Activated CD8-positive, alpha-beta memory T cell treated with anti-CD3 and anti-CD28 coated beads for 36 hours (primary cell): ENCODE measurements around the gene TNK2. TPM values are rescaled to one million over a fixed set of nuclear protein-coding genes. Genes with fewer than 3 reads are reported as not detected.

ENCODE experiments used
- CTCF ChIA-PET: fragments of 350-600 bp; sonication (Branson Sonifier 250); formaldehyde crosslinking; loops from one replicate; lab custom pipeline; 2021; ENCODE audit warnings: antibody characterized with exemption; lab: Charles Lee
- POLR2A ChIA-PET: fragments of 350-600 bp; sonication (Branson Sonifier 250); formaldehyde crosslinking; loops from one replicate; lab custom pipeline; 2021; ENCODE audit warnings: antibody characterized with exemption; lab: Charles Lee
- total RNA-seq, 2 experiments: library from RNA; stranded (reverse); gene quantifications; one replicate each; pipeline ENCODE4 v1.2.3, GENCODE V29; 2021

Gene TNK2
- total RNA-seq, 2 experiments from 2014 or later = 62.7 to 64.3 TPM

- ChIA-PET CTCF (interaction anchor here (0.8 to 6.3 kb wide), 10 partner anchors 10 to 558 kb away, joined by 3 to 74 read pairs (median 8); partner anchors contain the start of gene TNK2), POLR2A (interaction anchor here (1.6 kb wide), 1 partner anchor 22 kb away, joined by 7 read pairs; no protein-coding TSS in a partner anchor)
Observed at GRCh38 chr3:195893516-195893915, 14.8 kb downstream of the TNK2 start.

GRCh38 chr3:195893044-195893395, 15.3 kb downstream of the TNK2 start:
- ChIA-PET CTCF (interaction anchor here (2.0 to 6.3 kb wide), 4 partner anchors 21 to 42 kb away, joined by 7 to 74 read pairs (median 38); no protein-coding TSS in a partner anchor), POLR2A (no interaction called here)

- CTCF ChIA-PET = interaction anchor here (2.0 to 6.3 kb wide), 4 partner anchors 15 to 42 kb away, joined by 7 to 74 read pairs (median 38); partner anchors contain the start of gene TNK2
- POLR2A ChIA-PET = no interaction called here
Observed at GRCh38 chr3:195892105-195893043, 16.0 kb downstream of the TNK2 start.

- POLR2A ChIA-PET = no interaction called here
- CTCF ChIA-PET = interaction anchor here (2.0 to 6.3 kb wide), 4 partner anchors 16 to 41 kb away, joined by 7 to 74 read pairs (median 38); partner anchors contain the start of gene TNK2
Observed at GRCh38 chr3:195891431-195892104, 16.8 kb downstream of the TNK2 start.

GRCh38 chr3:195889870-195890295, 18.5 kb downstream of the TNK2 start:
- ChIA-PET CTCF (interaction anchor here (0.8 to 2.0 kb wide), 5 partner anchors 17 to 39 kb away, joined by 3 to 11 read pairs (median 3); partner anchors contain the start of gene TNK2), POLR2A (no interaction called here)

GRCh38 chr3:195888981-195889869, 19.1 kb downstream of the TNK2 start:
- ChIA-PET POLR2A (no interaction called here), CTCF (interaction anchor here (0.8 to 2.0 kb wide), 5 partner anchors 17 to 38 kb away, joined by 3 to 11 read pairs (median 3); partner anchors contain the start of gene TNK2)

GRCh38 chr3:195888311-195888761, 20.0 kb downstream of the TNK2 start:
- POLR2A ChIA-PET = no interaction called here
- CTCF ChIA-PET = interaction anchor here (2.0 kb wide), 1 partner anchor 27 kb away, joined by 11 read pairs; no protein-coding TSS in a partner anchor

- POLR2A ChIA-PET = no interaction called here
- CTCF ChIA-PET = interaction anchor here (1.2 kb wide), 1 partner anchor 9 kb away, joined by 3 read pairs; no protein-coding TSS in a partner anchor
Observed at GRCh38 chr3:195887670-195888069, 20.7 kb downstream of the TNK2 start.

GRCh38 chr3:195886181-195887141, 21.9 kb downstream of the TNK2 start:
- POLR2A ChIA-PET = interaction anchor here (1.0 kb wide), 1 partner anchor 9 kb away, joined by 3 read pairs; no protein-coding TSS in a partner anchor
- CTCF ChIA-PET = interaction anchor here (1.2 to 2.3 kb wide), 3 partner anchors 8 to 27 kb away, joined by 3 to 7 read pairs (median 5); no protein-coding TSS in a partner anchor

- CTCF ChIA-PET = interaction anchor here (2.0 to 2.3 kb wide), 2 partner anchors 9 to 26 kb away, joined by 5 to 7 read pairs; no protein-coding TSS in a partner anchor
- POLR2A ChIA-PET = no interaction called here
Observed at GRCh38 chr3:195885036-195885891, 23.1 kb downstream of the TNK2 start.

- ChIA-PET CTCF (interaction anchor here (2.3 kb wide), 1 partner anchor 10 kb away, joined by 7 read pairs; no protein-coding TSS in a partner anchor), POLR2A (interaction anchor here (0.8 kb wide), 1 partner anchor 16 kb away, joined by 3 read pairs; no protein-coding TSS in a partner anchor)
Observed at GRCh38 chr3:195884691-195885035, 23.7 kb downstream of the TNK2 start.

- POLR2A ChIA-PET = interaction anchor here (0.8 kb wide), 1 partner anchor 17 kb away, joined by 3 read pairs; no protein-coding TSS in a partner anchor
- CTCF ChIA-PET = interaction anchor here (0.7 kb wide), 1 partner anchor 11 kb away, joined by 4 read pairs; no protein-coding TSS in a partner anchor
Observed at GRCh38 chr3:195883801-195884200, 24.6 kb downstream of the TNK2 start.

GRCh38 chr3:195883160-195883559, 25.2 kb downstream of the TNK2 start:
- ChIA-PET POLR2A (no interaction called here), CTCF (no interaction called here)

GRCh38 chr3:195882002-195882441, 26.3 kb downstream of the TNK2 start:
- CTCF ChIA-PET = no interaction called here
- POLR2A ChIA-PET = no interaction called here

- CTCF ChIA-PET = no interaction called here
Observed at GRCh38 chr3:195881276-195881988, 26.9 kb downstream of the TNK2 start.

More at GRCh38 chr3:195881276-195881988, 26.9 kb downstream of the TNK2 start:
- POLR2A ChIA-PET = no interaction called here
